ENCODE measurements around the gene CDC45.

CDC45 gene

GRCh38 chr22:19503869-19504268, 24.1 kb downstream of the CDC45 start:
- TF ChIP-seq, protein P1, sequence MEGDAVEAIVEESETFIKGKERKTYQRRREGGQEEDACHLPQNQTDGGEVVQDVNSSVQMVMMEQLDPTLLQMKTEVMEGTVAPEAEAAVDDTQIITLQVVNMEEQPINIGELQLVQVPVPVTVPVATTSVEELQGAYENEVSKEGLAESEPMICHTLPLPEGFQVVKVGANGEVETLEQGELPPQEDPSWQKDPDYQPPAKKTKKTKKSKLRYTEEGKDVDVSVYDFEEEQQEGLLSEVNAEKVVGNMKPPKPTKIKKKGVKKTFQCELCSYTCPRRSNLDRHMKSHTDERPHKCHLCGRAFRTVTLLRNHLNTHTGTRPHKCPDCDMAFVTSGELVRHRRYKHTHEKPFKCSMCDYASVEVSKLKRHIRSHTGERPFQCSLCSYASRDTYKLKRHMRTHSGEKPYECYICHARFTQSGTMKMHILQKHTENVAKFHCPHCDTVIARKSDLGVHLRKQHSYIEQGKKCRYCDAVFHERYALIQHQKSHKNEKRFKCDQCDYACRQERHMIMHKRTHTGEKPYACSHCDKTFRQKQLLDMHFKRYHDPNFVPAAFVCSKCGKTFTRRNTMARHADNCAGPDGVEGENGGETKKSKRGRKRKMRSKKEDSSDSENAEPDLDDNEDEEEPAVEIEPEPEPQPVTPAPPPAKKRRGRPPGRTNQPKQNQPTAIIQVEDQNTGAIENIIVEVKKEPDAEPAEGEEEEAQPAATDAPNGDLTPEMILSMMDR (IDR thresholded peaks at IDR 0.05; ENCODE audit: control extremely low read depth, extremely low read depth, low read depth, missing control alignments): no peak
- CTCF ChIA-PET: interaction anchor here (0.7 to 2.5 kb wide), 2 partner anchors 126 to 1625 kb away, joined by 3 to 8 read pairs; no protein-coding TSS in a partner anchor
- DNase-seq (ENCODE audit: extremely low spot score): no peak
- POLR2A ChIA-PET: no interaction called here

DNA sequence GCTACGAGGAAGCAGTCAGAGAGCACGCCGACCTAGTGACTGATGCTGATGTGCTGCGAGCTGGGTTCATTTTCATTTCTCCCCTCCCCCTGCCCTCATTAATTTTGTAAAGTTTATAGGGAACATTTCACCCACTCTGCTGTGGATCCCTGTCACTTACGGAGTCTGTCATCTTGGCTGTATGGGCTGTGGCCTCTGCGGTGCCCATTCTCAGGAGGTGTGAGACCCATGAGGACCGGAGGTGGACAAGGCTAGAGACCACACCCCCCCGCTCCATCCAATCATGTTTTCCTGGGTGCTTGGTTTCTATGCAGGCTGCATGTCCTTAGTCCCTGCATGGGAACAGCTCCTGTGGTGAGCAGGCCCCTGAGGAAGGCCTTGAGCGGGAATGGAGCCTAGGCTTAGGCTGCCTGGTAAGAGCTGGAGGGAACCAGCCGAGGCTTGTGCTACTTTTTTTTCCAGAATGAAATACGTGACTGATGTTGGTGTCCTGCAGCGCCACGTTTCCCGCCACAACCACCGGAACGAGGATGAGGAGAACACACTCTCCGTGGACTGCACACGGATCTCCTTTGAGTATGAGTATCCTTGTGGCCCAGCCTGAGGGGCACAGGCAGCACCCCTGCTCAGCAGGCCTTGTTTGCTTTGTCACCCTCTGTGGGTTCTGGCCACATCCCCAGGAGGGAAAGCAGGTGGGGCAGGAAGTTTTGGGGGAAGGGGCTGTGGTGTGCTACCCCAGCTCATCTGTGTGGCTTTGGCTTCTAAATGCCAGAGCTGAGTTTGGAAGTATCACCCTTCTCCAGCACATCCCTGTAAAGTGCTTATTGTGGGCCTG, 25.4 kb downstream of the CDC45 start:
- ChIA-PET POLR2A (no interaction called here), CTCF (interaction anchor here (2.5 kb wide), 1 partner anchor 125 kb away, joined by 8 read pairs; no protein-coding TSS in a partner anchor)

GRCh38 chr22:19505735-19506126, 26.0 kb downstream of the CDC45 start:
- ChIA-PET POLR2A (no interaction called here), CTCF (interaction anchor here (1.1 to 2.5 kb wide), 2 partner anchors 10 to 124 kb away, joined by 3 to 8 read pairs; no protein-coding TSS in a partner anchor)

More for the DNA sequence above, 25.4 kb downstream of the CDC45 start:
- TF ChIP-seq, protein P1 (IDR thresholded peaks at IDR 0.05; ENCODE audit: control extremely low read depth, extremely low read depth, low read depth, missing control alignments): no peak
- DNase-seq (ENCODE audit: extremely low spot score): no peak

DNA sequence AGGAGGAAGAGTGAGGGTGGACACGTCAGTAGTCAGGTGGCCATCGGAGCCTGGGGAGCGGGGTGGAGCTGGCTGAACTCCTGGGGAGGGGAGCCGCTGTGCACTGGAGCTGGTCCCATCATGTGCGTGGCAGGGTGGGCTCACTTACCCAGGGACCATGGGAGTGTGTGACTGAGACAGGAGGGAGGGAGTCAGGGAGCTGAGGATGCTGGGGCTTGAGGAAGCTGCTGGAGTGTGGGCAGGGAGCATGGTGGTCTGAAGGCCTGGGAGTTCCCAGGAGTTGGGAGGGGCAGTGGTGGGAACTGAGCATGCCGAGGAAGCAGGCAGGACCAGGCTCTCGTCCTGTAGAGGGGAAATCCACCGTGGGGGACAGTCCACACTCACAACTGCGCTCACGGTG, 26.5 kb downstream of the CDC45 start:
- TF ChIP-seq, protein P1 (IDR thresholded peaks at IDR 0.05; ENCODE audit: control extremely low read depth, extremely low read depth, low read depth, missing control alignments): no peak
- DNase-seq (ENCODE audit: extremely low spot score): no peak
- ChIA-PET CTCF (interaction anchor here (1.1 to 2.5 kb wide), 2 partner anchors 10 to 124 kb away, joined by 3 to 8 read pairs; no protein-coding TSS in a partner anchor), POLR2A (no interaction called here)

More at GRCh38 chr22:19505735-19506126, 26.0 kb downstream of the CDC45 start:
- no peak for DNase-seq (ENCODE audit: extremely low spot score)
- TF ChIP-seq, protein P1 (IDR thresholded peaks at IDR 0.05; ENCODE audit: control extremely low read depth, extremely low read depth, low read depth, missing control alignments): no peak

DNA sequence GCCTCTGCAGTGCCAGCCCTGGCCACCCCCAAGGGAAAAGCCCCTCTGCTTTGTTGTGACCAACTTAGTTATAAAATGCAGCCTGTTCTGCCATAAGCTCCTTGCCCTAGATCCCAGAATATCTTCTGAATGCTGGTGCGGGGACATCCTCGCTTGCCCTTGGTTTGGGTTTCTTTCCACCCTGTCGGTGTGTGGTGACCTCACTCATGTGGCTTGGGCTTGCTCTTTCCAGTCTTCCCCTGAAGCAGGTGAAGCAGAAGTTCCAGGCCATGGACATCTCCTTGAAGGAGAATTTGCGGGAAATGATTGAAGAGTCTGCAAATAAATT, 27.8 kb downstream of the CDC45 start:
- no peak for DNase-seq (ENCODE audit: extremely low spot score)
- TF ChIP-seq, protein P1 (IDR thresholded peaks at IDR 0.05; ENCODE audit: control extremely low read depth, extremely low read depth, low read depth, missing control alignments): no peak
- POLR2A ChIA-PET: no interaction called here
- CTCF ChIA-PET: interaction anchor here (1.4 kb wide), 1 partner anchor 328 kb away, joined by 3 read pairs; no protein-coding TSS in a partner anchor

DNA sequence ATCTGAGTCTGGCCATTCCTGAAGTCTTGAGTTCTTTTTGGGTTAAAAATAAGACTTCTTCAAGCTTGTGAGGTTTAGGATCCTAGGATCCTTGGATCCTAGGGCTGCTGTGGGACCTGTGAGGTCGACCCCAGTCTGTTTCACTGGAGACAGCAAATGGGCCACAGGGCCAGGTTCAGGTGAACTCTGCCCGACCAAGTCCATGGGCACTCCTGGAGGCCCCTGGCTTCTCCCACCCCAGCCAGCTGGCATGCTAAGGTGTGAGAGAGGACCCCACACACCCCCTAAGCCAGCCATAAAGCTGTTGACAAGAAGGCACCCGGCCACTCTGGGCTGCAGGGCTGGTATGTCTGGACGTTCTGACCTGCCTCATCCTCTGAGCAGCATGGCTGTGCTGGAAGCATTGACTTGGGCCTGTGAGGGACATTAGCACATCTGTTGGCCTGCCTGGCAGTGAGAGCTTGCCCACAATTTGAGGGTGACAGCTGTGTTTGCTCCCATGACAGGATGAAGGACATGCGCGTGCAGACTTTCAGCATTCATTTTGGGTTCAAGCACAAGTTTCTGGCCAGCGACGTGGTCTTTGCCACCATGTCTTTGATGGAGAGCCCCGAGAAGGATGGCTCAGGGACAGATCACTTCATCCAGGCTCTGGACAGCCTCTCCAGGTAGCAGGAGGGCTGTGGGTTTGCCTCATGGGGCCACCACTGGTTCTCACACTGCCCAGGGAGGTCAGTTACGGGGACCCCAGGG, 28.5 kb downstream of the CDC45 start:
- ChIA-PET CTCF (interaction anchor here (1.1 to 1.4 kb wide), 2 partner anchors 52 to 329 kb away, joined by 3 read pairs; no protein-coding TSS in a partner anchor), POLR2A (no interaction called here)
- TF ChIP-seq, protein P1 (IDR thresholded peaks at IDR 0.05; ENCODE audit: control extremely low read depth, extremely low read depth, low read depth, missing control alignments): no peak
- no peak for DNase-seq (ENCODE audit: extremely low spot score)
